Stimulated activated CD4-positive, alpha-beta T cell treated with anti-CD3 and anti-CD28 coated beads, Interleukin-15, amount 100 ng/mL, for 48 hours (primary cell): ENCODE measurements around the gene NKD2.

Experiments
- DNase-seq, 2 donors: peaks; one replicate each; pipeline ENCODE4 v3.0.0-alpha.2; 2020; ENCODE audit warnings: low read depth in 2 of 2

NKD2 gene

DNA sequence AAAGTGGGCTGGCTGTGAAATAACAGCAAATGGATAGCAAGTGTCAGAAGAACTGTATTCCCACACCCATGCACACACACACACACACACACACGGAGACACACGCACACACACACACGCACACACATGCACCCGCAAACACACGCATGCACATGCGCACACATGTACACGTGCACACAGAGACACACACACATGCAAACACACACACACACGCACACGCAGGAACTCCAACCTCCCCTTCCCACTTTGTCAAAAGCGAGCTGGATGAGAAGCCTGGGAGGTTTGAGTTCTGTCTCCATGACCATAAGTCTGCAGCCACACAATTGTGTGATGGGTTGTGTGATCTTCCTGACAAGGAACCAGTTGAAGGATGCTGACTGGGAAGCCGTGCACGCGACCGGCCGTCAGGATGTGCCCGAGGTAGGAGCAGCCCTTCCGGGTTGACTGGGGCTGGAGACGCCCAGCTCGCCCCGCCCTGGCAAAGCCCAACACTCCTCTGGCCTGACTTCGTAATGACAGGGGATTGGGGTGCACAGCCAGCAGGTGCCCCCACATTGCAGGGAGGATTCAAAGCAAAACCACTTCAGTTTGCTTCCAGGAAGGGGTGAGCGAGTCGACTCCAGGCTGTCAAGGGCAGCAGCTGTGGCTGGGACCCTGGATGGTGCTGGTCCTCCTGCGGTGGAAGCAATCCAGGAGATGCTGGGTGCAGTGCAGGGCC, 29.3 kb upstream of the NKD2 start:
- no peak for DNase-seq

DNA sequence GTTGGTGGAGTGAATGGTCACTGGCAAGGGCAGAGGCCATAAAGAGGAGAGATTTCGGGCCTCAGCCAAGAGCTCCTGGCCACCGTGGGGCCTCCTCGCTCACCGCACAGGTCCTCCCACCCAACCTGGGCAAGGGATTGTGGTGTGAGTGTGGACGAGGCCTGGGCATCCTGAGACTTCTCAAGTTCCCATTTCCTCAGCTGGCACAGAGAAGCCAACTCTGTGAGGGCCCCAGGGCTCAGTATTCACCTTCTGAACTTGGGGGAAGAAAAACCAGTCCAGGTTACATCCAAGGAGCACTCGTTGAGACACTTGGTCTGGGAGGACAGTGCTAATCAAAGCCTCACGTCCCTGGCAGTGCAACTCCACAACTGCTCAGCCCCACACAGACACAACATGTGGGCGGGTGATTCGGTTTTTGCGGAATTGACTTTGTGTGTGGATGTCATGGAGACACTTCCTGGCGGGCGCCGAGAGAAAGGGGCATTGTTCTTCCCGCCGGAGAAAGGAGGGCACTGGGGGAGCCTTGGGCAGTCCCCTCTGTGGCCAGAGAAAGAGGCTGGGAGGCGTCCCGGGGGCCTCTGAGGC, 28.5 kb upstream of the NKD2 start:
- DNase-seq = no peak

DNA sequence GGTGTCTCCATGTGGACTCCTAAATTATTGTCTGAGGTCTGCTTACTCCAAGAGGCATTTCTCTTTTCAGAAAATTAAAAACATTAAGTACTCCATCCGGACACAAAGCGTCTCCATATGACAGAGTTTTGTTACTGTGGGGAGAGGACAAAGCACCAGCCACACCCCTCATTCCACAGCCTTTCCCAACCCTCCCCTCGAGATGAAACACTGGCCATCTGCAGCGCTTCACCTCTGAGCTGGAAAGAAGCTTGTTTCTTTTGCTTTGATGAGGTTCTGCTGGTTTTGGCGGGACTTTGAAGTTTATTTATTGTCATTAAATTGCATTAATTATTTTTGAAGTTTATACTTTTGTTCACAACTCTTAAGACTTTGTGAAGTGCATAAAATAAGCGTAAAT, 27.6 kb upstream of the NKD2 start:
- DNase-seq = no peak

DNA sequence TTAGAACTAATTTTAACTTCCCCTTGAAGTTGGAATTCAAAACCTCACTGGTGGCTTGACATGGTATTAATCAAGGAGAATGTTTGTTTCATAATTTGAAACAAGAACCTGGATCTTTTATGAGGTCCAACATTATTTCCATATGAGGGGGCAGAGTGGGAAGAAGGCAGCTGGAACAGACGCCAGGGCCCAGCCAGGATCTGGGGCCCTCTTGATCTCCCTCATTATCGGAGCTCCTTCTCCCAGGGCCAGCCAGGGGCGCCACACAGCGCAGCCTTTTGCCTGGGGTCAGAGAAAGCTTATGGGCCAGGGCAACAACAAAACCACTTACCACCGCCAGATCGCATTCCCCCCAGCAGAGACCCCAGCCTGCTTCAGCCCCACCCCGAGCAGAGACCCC, 27.1 kb upstream of the NKD2 start:
- DNase-seq = no peak

DNA sequence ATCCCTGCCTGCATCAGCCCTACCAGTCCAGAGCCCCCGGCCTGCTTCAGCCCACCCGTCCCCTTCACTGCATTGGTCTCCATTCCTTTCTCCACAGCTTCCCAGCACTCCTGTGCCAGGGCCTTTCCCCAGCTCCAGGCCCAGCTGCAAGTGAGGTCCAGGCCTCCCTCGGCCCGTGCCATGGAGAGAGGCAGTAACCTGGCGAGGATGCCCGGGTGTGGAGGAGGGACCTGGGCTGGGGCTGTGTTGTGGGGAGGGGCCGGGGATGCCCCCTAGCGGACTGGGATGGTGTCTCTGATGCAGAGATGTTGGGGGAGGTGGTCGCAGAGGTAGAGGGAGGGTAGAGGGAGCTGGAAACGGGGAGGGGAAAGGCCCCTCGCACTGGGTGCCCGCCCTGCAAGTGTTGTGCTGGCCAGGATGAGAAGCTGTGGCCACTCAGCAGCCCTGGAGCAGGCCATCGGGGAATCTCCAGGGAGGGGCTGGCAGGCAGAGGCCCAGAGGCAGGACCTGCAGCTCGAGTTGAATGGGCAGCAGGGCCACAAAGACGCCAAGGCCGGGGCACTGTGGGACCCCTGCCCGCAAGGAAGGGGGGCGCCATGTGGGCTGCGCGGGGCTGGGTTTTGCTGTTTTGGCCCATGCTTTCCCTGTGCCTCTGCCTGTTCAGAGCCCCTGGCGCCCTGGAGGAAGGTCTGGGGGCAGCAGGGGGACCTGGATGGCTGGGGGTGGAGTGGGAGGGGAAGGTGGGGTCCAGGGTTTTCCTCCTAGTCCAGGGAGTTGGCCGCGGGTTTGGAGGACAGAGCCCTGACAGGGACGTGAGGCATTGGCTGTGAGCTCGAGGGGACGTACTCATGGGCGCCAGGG, 26.0 kb upstream of the NKD2 start:
- DNase-seq = no peak

DNA sequence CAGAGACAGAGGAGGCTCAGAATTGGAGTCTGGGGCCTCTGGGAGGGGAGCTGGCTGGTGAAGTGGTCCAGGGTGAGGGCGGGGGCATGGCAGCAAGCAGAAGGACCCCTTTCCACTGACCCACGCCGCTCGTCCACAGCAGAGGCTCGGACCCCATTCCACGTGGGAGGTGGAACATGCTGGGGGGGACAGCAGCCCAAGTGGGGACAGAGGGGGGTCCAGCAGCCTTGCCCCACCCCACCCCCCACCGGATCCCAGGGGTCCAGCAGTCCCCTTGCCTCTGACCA, 25.4 kb upstream of the NKD2 start:
- DNase-seq = no peak

DNA sequence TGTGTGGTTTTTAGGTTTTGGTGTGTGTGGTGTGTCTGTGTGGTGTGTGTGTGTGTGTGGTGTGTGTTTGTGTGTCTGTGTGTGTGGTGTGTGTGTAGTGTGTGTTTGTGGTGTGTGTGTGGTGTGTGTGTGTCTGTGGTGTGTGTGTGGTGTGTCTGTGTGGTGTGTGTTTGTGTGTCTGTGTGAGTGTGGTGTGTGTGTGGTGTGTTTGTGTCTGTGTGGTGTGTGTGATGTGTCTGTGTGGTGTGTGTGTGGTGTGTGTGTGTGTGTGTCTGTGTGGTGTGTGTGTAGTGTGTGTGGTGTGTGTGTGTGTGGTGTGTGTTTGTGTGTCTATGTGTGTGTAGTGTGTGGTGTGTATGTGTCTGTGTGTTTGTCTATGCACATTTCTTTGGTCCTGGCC, 25.0 kb upstream of the NKD2 start:
- DNase-seq = no peak

DNA sequence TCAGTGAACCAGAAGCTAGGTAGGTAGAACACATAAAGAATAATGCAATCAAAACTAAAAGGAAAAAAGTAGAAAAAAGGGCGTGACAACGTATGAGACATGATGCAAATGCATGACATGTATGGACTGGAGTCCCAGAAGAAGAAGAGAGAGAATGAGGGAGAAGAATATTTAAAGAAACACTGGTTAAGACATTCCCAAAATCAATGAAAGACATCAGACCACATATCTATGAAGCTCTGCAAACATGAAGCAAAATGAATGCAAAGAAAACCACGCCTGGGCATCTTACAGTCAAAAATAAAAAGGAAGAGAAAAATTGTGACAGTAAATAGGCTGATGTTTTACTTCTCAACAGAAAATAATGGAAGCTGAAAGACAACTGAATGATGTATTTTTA, 23.8 kb upstream of the NKD2 start:
- DNase-seq = no peak

DNA sequence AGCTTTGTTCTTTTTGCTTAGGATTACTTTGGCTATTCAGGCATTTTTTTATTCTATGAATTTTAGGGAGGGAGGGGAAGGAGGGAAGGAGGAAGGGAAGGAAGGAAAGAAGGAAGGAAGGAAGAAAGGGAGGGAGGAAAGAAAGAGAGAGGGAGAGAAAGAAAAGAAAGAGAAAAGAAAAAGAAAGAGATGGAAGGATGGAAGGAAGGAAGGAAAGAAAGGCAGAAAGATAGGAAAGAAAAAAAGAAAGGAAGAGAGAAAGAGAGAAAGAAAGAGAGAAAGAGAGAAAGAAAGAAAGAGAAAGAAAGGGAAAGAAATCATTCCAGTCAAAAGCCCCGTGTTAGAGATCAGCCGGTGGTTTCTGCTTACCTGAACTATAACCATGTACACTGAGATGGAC, 20.8 kb upstream of the NKD2 start:
- DNase-seq = no peak

DNA sequence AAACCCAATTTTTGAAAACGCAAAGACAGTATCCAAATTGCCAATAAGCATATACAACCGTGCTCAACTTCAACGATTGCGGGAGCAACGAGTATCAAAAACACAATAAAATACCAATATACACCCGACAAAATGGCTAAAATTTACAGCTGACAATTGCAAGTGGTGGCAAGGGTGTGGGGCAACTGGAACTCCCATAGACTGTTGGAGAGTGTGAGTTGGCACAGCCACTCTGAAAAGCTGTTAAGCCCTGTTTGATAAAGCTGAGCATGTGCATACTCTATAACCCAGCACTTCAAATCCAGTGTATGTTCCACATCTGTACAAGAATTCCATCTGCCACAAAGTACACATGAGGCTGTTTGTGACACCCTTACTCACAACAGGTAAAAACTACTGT, 20.3 kb upstream of the NKD2 start:
- DNase-seq = no peak

DNA sequence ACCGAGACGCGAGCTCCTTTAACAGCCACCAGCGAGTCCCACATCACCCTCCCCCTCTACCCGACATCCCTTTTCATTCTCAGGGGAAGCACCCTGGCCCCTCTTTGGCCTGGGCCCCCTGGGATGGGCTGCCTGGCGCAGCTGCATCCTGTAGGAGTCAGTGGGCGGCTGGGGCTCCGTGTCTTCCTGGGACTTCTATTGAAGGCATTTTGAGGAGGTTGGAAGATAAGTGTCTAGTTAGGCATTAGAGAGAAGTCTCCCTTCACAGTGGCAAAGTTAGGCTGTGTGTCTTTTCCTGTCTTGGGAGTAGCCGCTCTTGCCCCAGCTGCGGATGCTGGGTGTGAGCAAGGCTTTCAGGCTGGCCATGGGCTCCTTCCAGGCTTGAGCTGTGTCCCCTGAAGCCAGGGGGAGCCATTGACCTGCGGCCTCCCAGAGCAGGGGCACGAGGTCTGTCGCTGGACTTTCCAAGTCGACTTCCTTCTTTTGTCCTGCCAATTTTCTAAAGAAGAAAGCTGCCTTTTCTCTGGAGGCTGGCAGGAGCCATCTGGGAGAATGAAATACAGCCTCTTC, 18.6 kb upstream of the NKD2 start:
- DNase-seq = no peak

DNA sequence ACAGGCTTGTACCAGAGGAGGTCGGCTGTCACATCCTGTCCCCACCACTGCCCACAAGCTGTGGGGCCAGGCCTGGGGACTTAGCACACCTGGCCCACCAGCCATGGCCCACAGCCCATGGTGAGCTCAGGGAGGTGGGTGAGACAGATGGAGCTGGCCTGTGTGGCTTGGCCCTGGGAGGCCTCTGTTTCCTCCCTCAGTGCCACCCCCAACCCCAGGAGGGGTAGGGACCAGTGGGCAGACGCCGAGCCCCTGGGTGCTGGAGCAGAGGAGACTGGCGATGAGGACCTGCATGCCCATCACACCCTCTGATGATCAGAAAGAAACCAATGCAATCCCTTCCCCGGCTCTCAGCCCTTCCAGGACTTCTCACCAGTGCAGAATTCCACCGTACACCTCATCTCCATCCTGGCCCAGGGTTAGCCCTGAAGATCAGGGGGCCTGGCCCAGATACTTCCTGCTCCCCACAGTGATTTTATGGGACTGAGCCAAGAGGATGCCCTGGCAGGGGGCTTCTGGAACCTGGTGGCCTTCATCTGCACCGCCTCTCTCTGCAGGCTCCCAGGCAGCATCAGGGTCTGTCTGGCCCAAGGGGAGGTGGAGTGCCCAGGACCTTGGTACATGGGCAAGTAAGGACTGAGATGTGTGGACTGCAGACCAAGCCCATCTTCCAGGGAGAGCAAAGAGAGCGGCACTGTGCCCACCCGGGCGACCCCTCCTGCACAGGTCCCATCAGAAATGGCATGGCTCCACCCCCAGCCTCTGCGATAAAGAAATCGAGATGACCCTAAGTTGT, 16.9 kb upstream of the NKD2 start:
- no peak for DNase-seq

DNA sequence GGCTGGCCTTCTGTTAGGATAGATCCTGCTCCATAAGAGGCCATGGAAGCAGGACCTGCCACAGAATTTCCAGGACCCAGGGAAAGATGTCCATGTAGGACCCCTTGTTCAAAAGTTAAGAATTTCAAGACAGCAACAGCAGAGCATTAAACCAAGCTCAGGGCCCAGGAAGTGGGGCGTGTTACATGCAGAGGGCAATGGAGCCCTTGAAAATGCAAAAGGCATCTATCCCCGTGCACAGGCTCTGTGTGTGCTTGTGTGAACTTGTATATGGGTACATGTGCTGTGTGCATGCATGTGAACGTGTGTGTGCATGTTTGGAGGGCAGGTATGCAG, 14.4 kb upstream of the NKD2 start:
- DNase-seq = no peak

DNA sequence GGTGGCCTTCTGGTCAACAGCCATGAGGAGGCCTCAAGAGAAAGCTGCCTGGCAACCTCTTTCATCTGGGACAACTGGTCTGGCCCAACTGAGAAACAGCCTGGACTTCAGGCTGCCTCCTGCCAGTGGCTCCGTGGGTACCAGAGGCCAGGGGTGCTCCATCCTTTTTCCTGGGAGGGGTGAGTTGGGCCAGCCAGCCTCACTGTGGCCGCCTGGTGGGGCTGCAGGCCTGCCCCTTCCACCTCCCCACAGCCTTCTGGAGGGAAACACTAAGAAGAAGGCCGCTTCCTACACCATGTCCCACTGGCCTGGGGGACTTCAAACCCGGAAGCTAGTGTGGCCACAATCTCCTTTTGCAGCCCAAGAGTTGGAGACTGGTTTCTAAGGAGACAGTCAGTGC, 13.8 kb upstream of the NKD2 start:
- DNase-seq = no peak

DNA sequence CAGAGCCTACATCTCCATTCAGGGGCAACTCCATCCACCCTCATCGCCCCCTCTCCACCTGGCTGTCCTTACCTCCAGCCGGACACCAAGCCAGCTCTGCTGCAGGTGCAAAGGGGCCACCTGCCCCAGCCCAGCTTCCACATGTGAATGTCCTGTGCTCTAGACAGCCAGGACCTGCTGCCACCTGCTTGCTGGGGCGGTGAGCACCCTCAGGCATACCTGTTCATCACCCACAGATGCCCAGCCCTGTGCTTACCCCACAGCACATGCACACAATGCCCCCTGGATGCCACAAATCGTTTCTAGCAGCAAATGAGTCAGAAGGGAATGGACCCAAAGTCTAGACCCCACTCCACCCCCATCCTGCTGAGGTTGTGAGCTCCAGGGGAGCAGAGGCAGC, 13.3 kb upstream of the NKD2 start:
- no peak for DNase-seq

DNA sequence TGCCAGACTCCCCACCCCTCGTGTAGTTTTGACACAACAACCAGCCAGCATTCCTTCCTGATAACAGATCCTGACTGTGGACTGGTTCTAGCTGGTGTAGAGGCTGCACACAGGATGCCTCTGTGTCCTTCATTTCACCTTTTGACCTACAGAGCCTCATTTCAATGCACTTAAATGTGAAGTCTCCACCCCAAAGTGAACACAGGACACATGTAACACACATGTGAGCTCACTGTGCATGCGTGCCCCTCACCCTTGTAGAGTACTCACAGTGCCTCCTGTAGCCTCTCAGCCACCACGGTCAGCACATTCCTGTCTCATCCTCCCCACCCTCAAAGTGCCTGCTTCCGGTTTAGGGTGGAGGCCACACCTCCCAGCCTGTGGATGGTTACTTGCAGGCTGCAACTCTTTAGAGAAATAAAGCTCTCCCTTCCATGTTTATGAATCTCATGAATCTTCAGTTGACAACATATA, 11.6 kb upstream of the NKD2 start:
- DNase-seq = no peak

DNA sequence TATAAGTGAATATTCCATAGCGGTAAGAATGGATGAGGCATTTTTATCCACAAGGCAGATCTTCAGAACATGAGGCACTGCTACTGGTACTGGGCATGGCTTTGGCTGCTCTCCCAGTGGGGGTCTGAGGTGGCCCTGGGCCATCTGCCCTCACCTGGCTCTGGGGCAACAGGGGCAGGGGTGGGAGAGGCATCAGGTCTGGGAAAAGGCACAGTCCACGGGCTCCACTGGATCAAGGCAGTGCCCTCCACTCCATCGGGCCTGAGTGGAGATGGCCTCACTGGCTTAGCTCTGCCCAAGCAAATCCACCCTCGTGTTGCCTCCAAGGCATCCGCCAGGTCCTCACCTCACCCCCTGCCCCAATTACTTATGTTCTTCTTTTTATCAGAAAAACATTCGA, 10.9 kb upstream of the NKD2 start:
- DNase-seq = no peak

DNA sequence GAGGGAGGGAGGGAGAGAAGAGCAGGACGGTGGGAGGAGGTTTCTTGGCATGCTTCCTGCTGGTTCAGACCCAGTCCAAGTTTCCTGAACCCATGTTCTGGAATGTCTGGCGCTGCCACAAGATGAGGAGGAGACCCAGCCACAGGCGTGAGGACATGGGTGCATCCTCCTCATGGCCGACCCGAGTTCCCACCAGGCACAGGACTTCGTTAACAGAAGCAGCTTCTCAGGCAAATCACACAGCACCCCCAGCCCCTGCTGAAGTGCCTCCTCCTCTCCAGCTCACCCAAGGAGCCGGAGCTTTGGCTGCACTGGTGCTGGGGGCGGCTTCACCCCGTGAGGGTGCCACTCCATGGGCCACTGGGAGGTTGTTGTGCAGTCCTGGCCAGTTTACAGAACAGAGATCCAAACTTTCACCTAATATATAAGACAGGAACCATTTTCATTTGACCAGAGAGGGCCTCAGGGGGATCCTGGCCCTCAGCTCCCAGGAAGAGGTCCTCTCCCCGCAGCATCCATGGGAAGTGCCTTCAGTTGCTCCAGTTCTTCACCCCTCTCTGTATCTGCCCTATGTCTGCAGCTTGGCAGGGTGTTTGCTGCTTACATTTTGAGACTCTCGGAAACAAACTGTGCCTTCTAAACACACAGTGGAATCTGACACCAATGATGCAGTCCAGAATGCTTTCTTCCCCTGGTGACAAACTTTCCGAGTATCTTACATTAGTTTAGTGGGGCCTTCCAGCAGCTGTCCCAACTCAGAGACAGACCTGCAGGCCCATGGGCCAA, 10.2 kb upstream of the NKD2 start:
- DNase-seq = no peak

DNA sequence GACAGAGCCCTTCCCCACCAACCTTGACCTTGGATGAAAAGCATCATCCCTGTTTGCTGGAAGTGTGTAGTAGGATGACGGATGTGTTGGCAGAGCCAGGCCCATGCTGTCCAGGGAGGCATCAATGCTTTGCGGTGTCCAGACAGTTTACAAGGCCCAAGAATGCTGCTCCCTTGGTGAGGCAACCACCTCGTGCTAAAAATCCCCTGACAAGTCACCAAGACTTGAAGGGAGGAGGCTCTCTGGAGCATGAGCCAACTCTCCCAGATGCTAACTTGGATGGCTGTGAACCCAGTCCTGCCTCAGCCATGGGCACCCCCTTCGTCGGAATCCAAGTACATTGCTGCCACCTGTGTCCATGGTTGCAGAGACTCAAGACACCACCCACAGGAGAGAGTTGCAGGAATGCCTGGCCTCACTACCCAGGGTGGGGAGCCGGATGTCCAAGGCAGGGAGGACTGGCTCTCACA, 9.5 kb upstream of the NKD2 start:
- no peak for DNase-seq

DNA sequence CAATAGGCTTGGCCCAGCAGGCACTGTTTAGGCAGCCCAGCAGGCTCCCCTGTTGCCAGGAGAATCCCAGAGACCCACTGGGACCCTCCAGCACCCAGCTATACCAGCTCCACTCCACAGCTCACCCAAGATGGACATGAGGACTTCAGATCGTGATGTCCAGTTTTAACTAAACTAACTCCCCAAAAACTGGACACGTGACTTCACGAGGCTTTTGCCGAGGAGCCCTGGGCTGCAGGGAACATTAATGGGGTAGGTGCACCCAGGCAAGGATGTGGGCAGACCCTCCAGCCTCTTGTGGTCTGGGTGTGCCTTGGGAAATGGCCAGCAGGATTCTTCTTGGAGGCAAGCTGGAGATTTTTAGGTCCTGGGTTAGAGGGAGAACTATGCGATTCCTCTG, 8.9 kb upstream of the NKD2 start:
- DNase-seq = no peak

DNA sequence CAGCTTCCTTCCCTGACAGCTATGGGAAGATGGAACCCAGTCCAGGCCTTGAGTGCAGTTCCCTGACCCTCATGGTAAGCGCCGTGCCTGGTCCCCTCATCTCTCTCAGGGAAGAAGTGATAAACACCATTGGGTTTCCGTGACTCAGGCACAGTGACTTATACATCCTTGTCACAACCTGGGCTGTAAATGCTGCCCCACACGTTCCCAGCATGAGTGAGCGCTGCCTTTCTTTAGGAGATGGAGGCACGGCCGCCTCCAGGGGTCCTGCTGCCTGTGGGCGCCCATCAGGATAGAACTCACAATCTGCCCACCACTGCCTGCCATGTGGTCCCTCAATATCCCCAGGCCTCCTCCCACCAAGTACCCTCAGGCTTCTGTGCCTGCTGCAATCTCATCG, 8.3 kb upstream of the NKD2 start:
- DNase-seq = no peak
